Left cardiac atrium (tissue), 4 donors: ENCODE data around the gene GNGT1. TPM values are rescaled to one million over a fixed set of nuclear protein-coding genes. Genes with fewer than 3 reads are reported as not detected.

ENCODE experiments used
- ATAC-seq, 2 donors: fragments of 200-7000 bp; cut with Tn5 transposase; one replicate each; pipeline ENCODE4 v1.9.1; 2020; ENCODE audit warnings: mild to moderate bottlenecking in 2 of 2, moderate library complexity in 2 of 2
- DNase-seq: peaks from one replicate; pipeline ENCODE4 v3.0.0-alpha.2; 2020
- intact Hi-C, 2 donors: fragments of 100-400 bp; cut with DNase I; formaldehyde crosslinking; loops; one replicate each; pipeline versions ENCODE4 v1.14.1 to v1.15.1; 2022 to 2023
- long read RNA-seq: library from polyadenylated mRNA; unstranded; transcript quantifications from one replicate; pipeline ENCODE4 v2.0.0, GENCODE V29; 2021
- total RNA-seq, 2 donors: library from RNA; stranded (reverse); fragmentation: NEBNext Ultra II Directional; extraction: Animal tissue kit (Norgen Biotek cat#: 25700); gene quantifications; one replicate each; pipeline ENCODE4 v1.2.1, GENCODE V29; 2021
- donor health status: DM: no; HTN: yes; CAD: no.
- donor health status: DM: no; HTN: yes; CAD: no; lungs with severe emphysema.
- donor health status: DM: yes; HTN: yes; CAD: no.
- donor health status: Dilated cardiomyopathy.

Gene GNGT1
- total RNA-seq, result not detected
- long read RNA-seq, result 0 reads

DNA sequence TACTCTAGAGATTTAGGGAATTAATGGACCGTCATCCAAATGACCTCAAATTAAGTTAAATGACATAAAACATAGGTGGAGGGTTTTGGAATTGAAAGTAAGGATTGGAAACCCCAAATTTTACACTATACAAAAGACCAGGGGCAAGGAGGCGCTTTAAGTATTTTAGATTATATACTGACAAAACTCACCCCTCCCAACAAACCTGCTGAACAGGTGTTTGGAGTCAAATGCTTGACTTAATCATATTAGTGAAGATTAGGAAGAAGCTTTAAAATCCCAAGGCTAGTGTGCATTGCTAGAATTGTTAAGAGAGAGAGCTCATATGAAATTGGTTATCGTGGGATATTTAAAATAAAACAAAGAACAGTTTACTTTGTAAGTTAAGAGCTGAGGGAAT is at the start of gene GNGT1:
Gene GNGT1 (plus strand): TSS at position 301 of the 400 bp plus-strand sequence. CDS start 180 bp downstream, outside the sequence.
- DNase-seq, result no peak
- intact Hi-C loops, result loop anchor here in 1 of 2 donors (10.0 kb wide), 1 partner anchor 189 kb away; no protein-coding TSS in a partner anchor
- ATAC-seq, result no peak

DNA sequence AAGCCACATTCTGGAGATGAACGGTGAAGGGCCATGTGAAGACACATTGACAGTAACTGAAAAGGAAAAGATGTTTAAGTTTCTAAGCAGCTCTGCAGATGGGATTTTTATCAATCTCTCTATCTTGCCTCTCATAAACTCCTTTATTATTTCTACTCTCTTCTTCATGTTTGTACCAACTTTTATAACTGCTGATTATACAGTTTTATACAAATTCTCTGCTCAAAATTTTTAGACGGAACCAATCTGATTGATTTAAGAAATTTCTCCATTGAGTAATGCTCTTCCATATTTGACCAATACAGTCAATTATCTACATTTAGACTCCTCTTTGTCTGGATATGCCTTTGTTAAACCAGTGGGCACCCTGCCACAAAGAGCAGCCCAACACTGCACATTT is 47.5 kb upstream of the GNGT1 start:
- intact Hi-C loops, result no loop called here
- ATAC-seq, result no peak
- DNase-seq, result no peak

- ATAC-seq, result no peak
- no peak for DNase-seq
- intact Hi-C loops, result no loop called here
Measured at GRCh38 chr7:93860261-93860660, 46.1 kb upstream of the GNGT1 start.

DNA sequence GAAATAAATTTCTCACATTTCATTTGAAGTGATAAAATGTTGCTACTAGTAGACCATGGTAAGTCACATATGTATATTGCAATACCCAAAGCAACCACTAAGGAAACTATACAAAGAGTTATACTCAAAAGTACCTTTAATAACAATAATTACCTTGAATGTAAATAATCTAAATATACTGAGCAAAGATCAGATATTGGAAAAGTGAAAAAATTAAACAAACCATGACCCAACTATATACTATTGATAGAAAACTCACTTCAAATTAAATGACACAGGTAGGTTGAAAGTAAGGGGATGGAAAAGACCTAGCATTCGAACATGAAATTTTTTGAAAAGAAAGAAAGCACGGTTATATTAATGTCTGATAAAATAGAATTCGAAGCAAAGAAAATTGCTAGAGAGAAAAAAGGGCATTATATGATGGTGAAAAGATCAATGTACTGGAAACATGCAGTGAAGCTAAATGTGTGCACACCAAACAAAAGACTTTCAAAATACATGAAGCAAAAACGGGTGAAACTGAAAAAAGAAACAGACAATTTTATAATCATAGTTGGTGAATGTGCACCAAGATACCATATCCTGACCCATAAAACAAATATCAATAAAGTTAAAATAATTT is 44.9 kb upstream of the GNGT1 start:
- ATAC-seq (no peak), DNase-seq (no peak)
- intact Hi-C loops, result no loop called here

DNA sequence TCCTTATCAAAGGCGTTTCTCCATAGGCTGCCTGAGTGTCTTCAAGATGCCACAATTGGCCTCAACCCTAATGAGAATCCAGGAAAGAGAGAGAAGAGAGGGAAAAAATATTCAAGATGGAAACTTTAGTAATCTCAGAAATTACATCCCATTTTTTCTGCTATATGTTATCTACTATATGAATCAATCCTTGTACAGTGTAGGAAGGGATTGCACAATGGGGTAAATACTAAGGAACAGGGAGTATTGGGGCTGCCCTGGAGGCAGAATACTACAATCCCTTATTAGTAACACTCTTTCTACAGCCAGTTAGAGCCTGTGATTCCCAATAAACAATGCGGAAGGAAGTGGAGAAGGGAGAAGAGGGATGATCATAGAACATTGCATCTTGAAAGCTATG is 43.7 kb upstream of the GNGT1 start:
- no peak for DNase-seq
- no peak for ATAC-seq

DNA sequence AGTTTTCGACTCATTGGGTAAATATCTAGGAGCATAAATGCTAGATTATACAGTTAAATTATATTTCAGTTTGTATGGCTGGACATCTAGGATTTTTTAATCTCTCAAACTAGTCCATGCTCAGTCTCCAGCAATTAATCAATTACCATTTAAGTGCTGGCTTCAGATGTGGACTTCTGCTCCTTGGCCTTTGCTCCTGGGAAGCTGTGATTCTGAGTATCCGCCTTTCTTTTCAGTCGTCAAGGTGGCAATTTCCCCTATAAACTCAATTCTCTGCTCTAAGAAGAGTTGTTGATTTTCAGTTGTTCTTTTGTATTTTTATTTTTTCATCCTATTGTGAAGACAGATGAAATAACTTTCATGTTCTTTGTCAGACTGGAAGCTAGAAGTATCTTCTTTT is 39.5 kb upstream of the GNGT1 start:
- intact Hi-C loops, result no loop called here

More for the DNA sequence above, 43.7 kb upstream of the GNGT1 start:
- intact Hi-C loops, result no loop called here

DNA sequence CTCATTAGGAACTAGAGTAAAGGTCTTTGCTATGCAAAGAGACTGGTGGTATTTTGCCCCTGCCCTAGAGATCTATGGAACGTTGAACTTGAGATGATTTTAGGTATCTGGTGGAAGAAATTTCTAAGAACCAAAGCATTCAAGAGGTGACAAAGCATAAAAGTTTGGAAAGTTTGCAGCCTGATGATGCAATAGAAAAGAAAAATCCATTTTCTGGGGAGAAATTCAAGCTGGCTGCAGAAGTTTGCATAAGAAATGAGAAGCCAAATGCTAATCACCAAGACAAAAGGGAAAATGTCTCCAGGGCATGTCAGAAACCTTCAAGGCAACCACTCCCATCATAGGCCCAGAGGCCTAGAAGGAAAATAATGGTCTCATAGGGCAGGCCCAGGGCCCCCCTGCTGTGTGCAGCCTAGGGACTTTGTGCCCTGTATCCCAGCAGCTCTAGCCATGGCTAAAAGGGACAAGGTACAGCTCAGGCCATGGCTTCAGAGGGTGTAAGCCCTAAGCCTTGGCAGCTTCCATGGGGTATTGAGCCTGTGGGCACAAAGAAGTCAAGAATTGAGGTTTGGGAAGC is 32.3 kb upstream of the GNGT1 start:
- intact Hi-C loops, result no loop called here
- DNase-seq (no peak), ATAC-seq (no peak)

More for the DNA sequence above, 39.5 kb upstream of the GNGT1 start:
- ATAC-seq (no peak), DNase-seq (no peak)

DNA sequence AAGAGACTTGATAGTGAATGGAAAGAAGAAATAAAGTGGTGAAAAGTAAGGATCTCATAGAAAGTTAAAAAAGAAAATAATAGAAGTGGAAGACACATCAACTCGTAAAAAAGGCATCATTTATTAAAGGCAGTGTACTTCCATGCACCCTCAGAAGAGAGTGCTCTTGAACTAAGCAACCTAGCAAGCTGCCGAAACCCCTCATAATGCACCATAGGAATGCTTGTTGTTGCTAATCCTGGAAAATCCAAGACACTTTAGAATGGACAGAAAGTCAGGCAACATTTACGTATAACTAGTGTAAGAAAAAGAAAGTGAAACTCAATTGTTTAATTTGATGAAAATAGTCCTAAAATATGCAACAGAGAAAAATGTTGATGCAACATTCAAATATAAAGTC is 28.6 kb upstream of the GNGT1 start:
- intact Hi-C loops, result no loop called here
- DNase-seq, result no peak
- no peak for ATAC-seq

DNA sequence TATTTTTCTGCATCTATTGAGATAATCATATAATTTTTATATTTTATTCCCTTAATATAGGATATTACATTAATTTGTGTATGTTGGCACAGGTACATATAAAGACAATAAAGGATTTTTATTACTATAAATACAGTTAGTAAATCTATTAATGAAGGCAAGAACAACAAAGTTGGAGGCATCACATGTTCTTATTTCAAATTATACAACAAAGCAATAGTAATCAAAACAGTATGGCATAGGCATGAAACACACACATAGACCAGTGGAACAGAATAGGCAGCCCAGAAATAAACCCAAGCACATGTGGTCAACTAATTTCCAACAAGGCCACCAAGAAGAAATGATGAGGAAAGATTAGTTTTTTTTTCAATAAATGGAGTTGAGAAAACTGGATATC is 27.0 kb upstream of the GNGT1 start:
- DNase-seq (no peak), ATAC-seq (no peak)
- intact Hi-C loops, result no loop called here

GRCh38 chr7:93882468-93882867 is 23.9 kb upstream of the GNGT1 start:
- no peak for ATAC-seq
- DNase-seq, result no peak
- intact Hi-C loops, result no loop called here

DNA sequence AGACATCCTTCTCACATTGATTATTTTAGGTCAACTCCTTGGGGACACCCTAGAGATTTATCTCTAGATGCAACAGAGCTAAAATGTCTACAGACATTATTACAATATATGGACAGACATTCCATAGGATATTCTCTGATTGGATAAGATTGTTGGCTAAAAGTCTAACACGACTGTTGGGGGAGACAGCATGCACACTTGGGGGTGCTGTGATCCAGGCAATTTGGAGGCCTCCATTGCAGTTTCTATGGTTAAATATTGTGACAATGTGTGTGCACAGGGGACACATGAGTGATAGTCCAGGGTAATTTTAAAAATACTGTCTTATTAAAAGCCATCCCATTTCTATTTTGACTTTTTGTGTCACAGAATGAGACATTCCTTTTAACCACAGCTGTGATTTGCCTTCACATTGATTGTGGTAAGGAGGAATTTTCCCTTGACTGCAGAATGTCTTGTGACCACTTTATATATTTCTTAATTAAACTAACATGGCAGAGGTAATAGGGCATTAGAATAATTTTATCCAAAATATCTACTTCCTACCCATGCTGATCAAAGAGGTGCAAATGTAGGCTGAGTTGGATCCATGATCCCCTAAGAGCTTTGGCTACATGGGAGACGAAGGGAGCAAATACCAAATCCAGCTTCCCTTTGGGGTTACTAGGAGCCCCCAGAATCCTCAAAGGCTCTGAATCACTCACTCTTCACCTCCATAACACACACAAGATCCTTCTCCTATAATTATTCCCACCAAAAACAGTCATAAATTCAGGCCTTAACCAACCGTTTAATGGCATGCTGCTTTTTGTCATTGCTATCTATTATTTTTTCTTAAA is 23.1 kb upstream of the GNGT1 start:
- DNase-seq, result no peak
- intact Hi-C loops, result no loop called here
- no peak for ATAC-seq

DNA sequence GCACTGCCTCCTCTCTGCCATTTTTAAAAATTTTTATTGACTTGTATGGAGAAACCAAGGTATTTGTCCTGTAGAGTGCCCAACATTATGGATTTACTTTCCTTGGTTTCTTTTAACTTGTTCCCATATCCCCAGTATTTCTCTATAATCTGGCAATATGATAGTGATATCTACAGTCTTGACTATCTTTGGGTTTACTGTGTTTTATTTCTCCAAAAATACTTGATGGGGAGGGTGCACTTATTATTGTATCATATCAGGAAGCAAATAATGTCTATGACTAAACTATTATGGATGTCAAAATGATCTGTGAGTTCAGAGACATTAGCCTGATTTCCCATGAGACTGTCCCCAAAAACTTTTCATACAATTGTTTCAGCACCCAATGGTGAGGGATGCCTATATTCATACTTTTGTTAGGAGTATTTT is 22.4 kb upstream of the GNGT1 start:
- ATAC-seq, result no peak
- intact Hi-C loops, result no loop called here
- no peak for DNase-seq

DNA sequence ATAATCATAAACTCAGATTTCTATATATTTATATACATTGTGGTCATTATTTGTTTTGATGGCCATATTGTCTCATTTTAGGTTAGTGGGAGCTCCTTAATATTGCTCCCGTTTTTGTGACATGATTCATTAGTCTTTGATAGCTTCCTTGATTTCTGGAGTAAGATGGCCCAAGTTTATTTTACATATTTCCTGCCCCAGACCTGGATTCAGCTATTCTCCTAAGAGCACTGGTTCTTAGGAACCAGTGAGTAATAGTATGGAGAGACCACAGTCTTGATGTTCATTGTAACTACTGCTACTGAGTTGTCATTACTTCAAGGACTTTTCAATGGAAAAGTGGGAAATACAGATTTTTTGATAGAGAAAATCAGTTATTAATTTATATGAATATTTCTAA is 21.8 kb upstream of the GNGT1 start:
- intact Hi-C loops, result no loop called here

GRCh38 chr7:93889261-93889660 is 17.1 kb upstream of the GNGT1 start:
- ATAC-seq (no peak), DNase-seq (no peak)
- intact Hi-C loops, result no loop called here

More for the DNA sequence above, 21.8 kb upstream of the GNGT1 start:
- DNase-seq (no peak), ATAC-seq (no peak)

DNA sequence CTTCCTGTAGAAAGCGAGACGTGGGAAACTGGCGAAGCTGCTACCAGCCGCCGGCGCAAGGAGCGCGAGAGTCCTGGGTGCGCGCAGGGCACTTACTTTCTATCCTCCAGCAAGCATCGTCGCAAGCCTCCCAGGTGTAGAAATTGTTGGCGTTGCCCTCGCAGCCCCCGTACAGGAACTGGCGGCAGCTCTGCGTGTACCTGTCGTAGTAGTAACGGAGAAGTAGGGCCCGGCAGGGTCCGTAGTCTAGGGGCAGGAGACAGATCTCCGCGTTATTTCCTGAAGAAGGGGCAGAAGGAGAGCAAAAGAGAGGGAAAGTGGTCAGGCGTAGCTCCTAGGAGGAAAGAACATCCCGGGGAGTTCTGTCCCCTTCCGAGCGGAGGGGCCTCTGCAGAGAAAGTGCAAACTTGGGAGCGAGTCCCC is 16.3 kb upstream of the GNGT1 start:
- intact Hi-C loops, result no loop called here
- ATAC-seq (peak; percentile 75 to 78), DNase-seq (peak; percentile 35)

DNA sequence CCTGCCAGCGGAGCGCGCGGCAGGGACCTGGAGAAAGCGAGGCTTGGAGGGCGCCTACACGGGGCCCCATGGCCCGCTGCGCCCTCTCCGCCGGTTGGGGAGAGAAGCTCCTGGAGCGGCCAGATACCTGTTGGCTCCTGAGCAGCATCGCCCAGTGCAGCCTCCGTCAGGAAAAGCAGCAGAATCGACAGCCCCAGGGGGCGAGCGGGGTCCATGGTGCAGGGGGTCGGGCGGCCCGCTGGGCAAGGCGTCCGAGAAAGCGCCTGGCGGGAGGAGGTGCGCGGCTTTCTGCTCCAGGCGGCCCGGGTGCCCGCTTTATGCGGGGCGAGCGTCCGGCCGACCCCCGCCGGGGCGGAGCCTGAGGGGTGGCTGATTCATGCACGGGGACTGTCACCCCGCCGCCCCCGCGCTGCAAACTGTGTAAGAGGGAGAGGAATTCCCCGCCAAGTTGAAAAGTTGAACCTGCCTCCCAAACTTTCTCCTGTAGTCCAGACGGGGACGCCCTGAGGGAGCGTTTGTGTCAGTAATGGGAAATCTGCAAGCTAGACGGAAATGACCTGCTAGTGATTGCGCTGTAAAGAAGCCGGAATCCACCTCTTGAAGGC is 15.8 kb upstream of the GNGT1 start, which contains the start of gene TFPI2:
Gene TFPI2 (minus strand): TSS at position 290 of the 605 bp plus-strand sequence. CDS start 75 bp downstream, at position 215.
- ATAC-seq (peak; percentile 76 to 79), DNase-seq (peak; percentile 24)
- intact Hi-C loops, result no loop called here

GRCh38 chr7:93894426-93894825 is 11.9 kb upstream of the GNGT1 start:
- intact Hi-C loops, result no loop called here
- ATAC-seq, result no peak

DNA sequence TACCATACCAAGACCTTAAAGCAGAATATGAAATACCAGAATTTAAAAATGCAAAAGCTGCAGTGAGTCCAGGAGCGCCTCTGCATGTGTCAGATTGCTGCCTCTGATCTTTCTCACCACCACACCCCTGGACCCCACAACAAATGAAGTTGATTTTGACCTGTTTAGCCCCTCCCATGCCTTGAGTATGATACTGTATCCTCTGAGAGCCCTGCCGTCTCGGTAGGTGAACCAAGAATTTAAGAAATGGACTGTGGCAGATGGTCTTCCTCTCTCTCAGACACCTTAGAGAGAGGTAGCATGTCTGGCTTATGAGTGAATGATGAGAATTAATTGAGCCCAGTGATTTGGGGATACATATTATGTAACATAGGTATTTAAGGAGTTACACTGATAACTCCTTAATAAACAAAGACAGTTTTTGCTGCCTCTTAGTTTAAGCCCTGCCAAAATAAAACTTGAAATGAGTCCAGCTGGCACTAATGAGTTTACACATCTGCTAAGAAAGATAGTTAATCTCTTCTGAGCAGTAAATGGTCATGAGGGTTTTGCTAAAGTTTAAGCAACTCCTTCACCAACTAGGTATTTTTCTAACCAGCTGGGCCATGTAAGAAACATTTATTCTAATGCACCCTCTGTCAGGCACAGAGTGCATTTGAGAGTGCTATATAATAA is 11.3 kb upstream of the GNGT1 start:
- ATAC-seq, result peak in 1 of 2 donors; percentile 70
- intact Hi-C loops, result no loop called here
- DNase-seq, result no peak

More at GRCh38 chr7:93894426-93894825, 11.9 kb upstream of the GNGT1 start:
- DNase-seq, result no peak
